Esophagus squamous epithelium (tissue), 4 donors: Measurements from ENCODE around the gene CALCOCO2.

Experiments used
- POLR2A ChIP-seq, 4 donors: fragments of 450-650 bp; IDR thresholded peaks; one replicate each; pipeline ENCODE4 v1.6.1; 2017; ENCODE audit warnings: antibody characterized with exemption in 4 of 4, mild to moderate bottlenecking in 4 of 4, moderate library complexity in 3 of 4
- TF ChIP-seq, protein P1 (sequence below), 6 experiments: fragments of 450-650 bp in 4 of 6; fragments of 200-600 bp in 2 of 6; sonication (generic) in 2 of 6; IDR thresholded peaks; one replicate each; pipeline ENCODE4 v1.5.1; 2016 to 2019; ENCODE audit warnings: antibody characterized with exemption in 6 of 6, mild to moderate bottlenecking in 4 of 6, moderate library complexity in 4 of 6

DNA sequence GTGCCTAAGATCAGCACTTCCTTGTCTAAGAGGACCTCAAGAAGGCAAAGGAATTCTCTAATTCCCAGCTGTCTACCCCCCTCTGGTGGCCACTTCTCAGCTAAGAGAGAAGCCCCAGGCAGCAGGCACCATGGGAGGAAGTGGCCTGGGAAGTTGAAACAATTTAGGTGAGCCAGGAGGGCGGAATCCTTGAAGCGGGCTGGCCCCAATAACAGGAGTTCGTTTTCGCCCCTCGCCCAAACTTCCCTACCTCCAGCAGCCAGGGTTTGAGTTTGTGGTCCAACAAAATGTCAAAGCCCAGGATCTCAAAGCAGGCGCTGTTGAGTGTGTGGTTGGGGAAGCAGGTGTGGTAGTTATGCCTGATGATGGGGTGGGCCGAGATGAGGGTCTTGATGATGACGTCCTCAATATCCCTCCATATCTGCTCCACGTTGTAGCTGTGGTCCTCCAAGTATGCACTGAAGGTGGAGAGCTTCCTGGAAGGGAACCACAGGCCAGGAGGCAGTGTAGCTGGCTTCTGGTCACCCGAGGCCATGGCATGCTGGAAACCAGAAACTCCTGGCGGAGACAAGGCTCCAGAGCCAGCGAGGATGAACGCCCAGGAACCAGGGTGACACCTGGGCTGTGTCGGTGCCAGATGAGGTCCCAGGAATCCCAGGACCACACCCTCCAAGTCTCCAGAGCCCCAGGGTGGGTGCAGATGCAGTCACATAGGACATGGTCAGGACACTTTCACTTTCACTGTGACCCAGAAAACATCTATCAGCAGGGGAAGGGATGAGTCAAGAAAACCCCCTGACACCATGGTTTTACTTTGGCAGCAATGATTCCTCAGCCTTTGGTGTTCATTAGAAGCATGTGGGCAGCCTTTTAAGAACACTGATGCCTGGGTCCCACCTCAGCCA is 39.5 kb upstream of the CALCOCO2 start:
- TF ChIP-seq POLR2A (IDR thresholded peaks at IDR 0.05) = no peak
- TF ChIP-seq, protein P1, sequence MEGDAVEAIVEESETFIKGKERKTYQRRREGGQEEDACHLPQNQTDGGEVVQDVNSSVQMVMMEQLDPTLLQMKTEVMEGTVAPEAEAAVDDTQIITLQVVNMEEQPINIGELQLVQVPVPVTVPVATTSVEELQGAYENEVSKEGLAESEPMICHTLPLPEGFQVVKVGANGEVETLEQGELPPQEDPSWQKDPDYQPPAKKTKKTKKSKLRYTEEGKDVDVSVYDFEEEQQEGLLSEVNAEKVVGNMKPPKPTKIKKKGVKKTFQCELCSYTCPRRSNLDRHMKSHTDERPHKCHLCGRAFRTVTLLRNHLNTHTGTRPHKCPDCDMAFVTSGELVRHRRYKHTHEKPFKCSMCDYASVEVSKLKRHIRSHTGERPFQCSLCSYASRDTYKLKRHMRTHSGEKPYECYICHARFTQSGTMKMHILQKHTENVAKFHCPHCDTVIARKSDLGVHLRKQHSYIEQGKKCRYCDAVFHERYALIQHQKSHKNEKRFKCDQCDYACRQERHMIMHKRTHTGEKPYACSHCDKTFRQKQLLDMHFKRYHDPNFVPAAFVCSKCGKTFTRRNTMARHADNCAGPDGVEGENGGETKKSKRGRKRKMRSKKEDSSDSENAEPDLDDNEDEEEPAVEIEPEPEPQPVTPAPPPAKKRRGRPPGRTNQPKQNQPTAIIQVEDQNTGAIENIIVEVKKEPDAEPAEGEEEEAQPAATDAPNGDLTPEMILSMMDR (IDR thresholded peaks at IDR 0.05) = peak; percentile 43 to 79 (median 68)
